Endothelial cell (in vitro differentiated cells): ENCODE measurements around the gene DAAM1. TPM values are rescaled to one million over a fixed set of nuclear protein-coding genes. Genes with fewer than 3 reads are reported as not detected.

ENCODE experiments used
- DNase-seq: peaks from one replicate; pipeline ENCODE4 v3.0.0; 2021; ENCODE audit warnings: low spot score
- H3K27ac Mint-ChIP-seq: one replicate; pipeline ENCODE4 v1.8.0; 2021; ENCODE audit warnings: mixed read lengths, inconsistent platforms; ENCODE audit not compliant: unreplicated experiment
- H3K27me3 Mint-ChIP-seq: one replicate; pipeline ENCODE4 v1.8.0; 2021; ENCODE audit warnings: mild to moderate bottlenecking, moderate library complexity, mixed read lengths, inconsistent platforms; ENCODE audit not compliant: unreplicated experiment
- H3K36me3 Mint-ChIP-seq: one replicate; pipeline ENCODE4 v1.8.0; 2021; ENCODE audit warnings: mild to moderate bottlenecking, low read depth, mixed read lengths, inconsistent platforms; ENCODE audit not compliant: unreplicated experiment
- H3K4me1 Mint-ChIP-seq: one replicate; pipeline ENCODE4 v1.8.0; 2021; ENCODE audit warnings: mild to moderate bottlenecking, mixed read lengths, inconsistent platforms; ENCODE audit not compliant: unreplicated experiment
- H3K4me3 Mint-ChIP-seq: one replicate; pipeline ENCODE4 v1.8.0; 2021; ENCODE audit warnings: mild to moderate bottlenecking, mixed read lengths, inconsistent platforms; ENCODE audit not compliant: unreplicated experiment
- H3K9me3 Mint-ChIP-seq: one replicate; pipeline ENCODE4 v1.8.0; 2021; ENCODE audit warnings: mixed read lengths, inconsistent platforms; ENCODE audit not compliant: unreplicated experiment
- CTCF ChIP-seq: fragments of 200-600 bp; sonication (generic); IDR thresholded peaks from one replicate; pipeline ENCODE4 v1.5.0; 2021; ENCODE audit warnings: antibody characterized with exemption; ENCODE audit not compliant: unreplicated experiment
- total RNA-seq: library from RNA; stranded (reverse); fragmentation: NEBNext Ultra II Directional; extraction: Animal tissue kit (Norgen Biotek cat#: 25700); gene quantifications from one replicate; pipeline ENCODE4 v1.2.1, GENCODE V29; 2021; ENCODE audit not compliant: unreplicated experiment

The DAAM1 gene
- total RNA-seq, 1 donor from 2014 or later: 103 TPM

GRCh38 chr14:59376686-59377085, 188.2 kb downstream of the DAAM1 start:
- Mint-ChIP-seq H3K4me3 (no peak overlapping the region), H3K27ac (no peak overlapping the region), H3K27me3 (peaks cover 1% of the 10 kb centered on the region), H3K4me1 (peaks cover 16% of the 10 kb centered on the region), H3K36me3 (peaks cover 3% of the 10 kb centered on the region), H3K9me3 (no peaks in the 10 kb centered on the region)
- DNase-seq: no peak
- no peak for TF ChIP-seq CTCF

- DNase-seq: no peak
- no peaks in the 10 kb centered on the region for H3K9me3 Mint-ChIP-seq
- no peak overlapping the region for H3K27ac Mint-ChIP-seq
- H3K36me3 Mint-ChIP-seq: peaks cover 3% of the 10 kb centered on the region
- no peak overlapping the region for H3K4me3 Mint-ChIP-seq
- TF ChIP-seq CTCF: no peak
- H3K27me3 Mint-ChIP-seq: peaks cover 1% of the 10 kb centered on the region
- H3K4me1 Mint-ChIP-seq: peaks cover 16% of the 10 kb centered on the region
These were observed 189.0 kb downstream of the DAAM1 start for GRCh38 chr14:59377491-59377890.

GRCh38 chr14:59377991-59378601, 189.6 kb downstream of the DAAM1 start:
- no peak for TF ChIP-seq CTCF
- Mint-ChIP-seq H3K4me3 (no peak overlapping the region), H3K9me3 (no peaks in the 10 kb centered on the region), H3K36me3 (peaks cover 3% of the 10 kb centered on the region), H3K4me1 (peaks cover 16% of the 10 kb centered on the region), H3K27ac (no peak overlapping the region), H3K27me3 (peaks cover 1% of the 10 kb centered on the region)
- no peak for DNase-seq

GRCh38 chr14:59389936-59390335, 201.5 kb downstream of the DAAM1 start:
- no peaks in the 10 kb centered on the region for H3K9me3 Mint-ChIP-seq
- no peaks in the 10 kb centered on the region for H3K27me3 Mint-ChIP-seq
- H3K4me1 Mint-ChIP-seq: no peaks in the 10 kb centered on the region
- H3K27ac Mint-ChIP-seq: no peak overlapping the region
- no peak for DNase-seq
- no peak overlapping the region for H3K4me3 Mint-ChIP-seq
- H3K36me3 Mint-ChIP-seq: no peaks in the 10 kb centered on the region
- TF ChIP-seq CTCF: no peak

GRCh38 chr14:59391388-59391787, 202.9 kb downstream of the DAAM1 start:
- Mint-ChIP-seq H3K4me1 (no peaks in the 10 kb centered on the region), H3K36me3 (no peaks in the 10 kb centered on the region), H3K27ac (no peak overlapping the region), H3K27me3 (no peaks in the 10 kb centered on the region), H3K9me3 (no peaks in the 10 kb centered on the region), H3K4me3 (no peak overlapping the region)
- DNase-seq: no peak
- no peak for TF ChIP-seq CTCF
